Measurements from ENCODE around the gene SMAD2.

Gene SMAD2

DNA sequence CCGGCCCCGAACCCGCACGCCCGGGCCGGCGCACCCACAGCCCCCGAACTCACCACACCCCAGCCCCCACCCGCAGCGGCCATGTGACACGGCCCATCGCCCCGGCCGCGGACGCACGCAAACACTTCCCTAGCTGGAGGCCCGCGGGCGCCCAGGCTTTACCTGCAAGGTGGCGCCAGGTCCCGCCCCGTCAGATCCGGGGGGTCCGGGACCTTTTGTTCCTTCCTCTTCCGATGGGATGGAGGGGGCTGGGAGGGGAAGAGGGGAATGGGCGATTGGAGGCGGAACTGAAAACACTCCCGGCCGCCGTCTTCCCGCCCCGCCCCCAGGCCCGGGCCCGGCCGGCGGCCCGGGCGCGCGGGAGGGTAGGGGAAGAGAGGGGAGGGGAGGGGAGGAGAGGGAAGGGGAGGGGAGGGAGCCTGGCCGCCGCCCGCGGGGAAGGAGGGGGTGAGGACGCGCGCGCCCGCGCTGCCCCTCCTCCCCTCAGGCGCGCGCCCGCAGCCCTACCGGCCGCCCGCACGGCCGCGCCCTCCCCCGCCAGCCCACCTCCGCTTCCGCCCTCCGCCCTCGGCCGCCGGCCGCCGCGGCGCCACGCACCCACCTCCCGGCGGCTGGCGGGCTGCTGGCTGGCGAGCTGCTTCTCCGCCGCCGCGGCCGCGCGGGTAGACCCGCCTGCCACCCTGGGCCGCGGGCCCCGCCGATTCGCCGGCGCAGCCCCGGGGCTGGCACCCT, at the start of gene SMAD2:
SMAD2 (minus strand) TSS at position 461 of the 732 bp plus-strand sequence. CDS start 33,903 bp downstream, outside the sequence.
- TF ChIP-seq GATA3 (IDR thresholded peaks at IDR 0.05; ENCODE audit: low read depth, low read length) (no peak), GATA2 (IDR thresholded peaks at IDR 0.05; ENCODE audit: low read depth, low read length) (no peak)

GRCh38 chr18:47979611-47980200, 49.2 kb upstream of the SMAD2 start:
- TF ChIP-seq GATA2 (IDR thresholded peaks at IDR 0.05; ENCODE audit: low read depth, low read length) (no peak), GATA3 (IDR thresholded peaks at IDR 0.05; ENCODE audit: low read depth, low read length) (no peak)

- TF ChIP-seq GATA2 (IDR thresholded peaks at IDR 0.05; ENCODE audit: low read depth, low read length) (no peak), GATA3 (IDR thresholded peaks at IDR 0.05; ENCODE audit: low read depth, low read length) (no peak)
Measured at GRCh38 chr18:47978603-47979002, 48.1 kb upstream of the SMAD2 start.

GRCh38 chr18:47978141-47978540, 47.7 kb upstream of the SMAD2 start:
- TF ChIP-seq GATA2 (IDR thresholded peaks at IDR 0.05; ENCODE audit: low read depth, low read length): no peak
- no peak for TF ChIP-seq GATA3 (IDR thresholded peaks at IDR 0.05; ENCODE audit: low read depth, low read length)

GRCh38 chr18:47975701-47976100, 45.2 kb upstream of the SMAD2 start:
- TF ChIP-seq GATA2 (IDR thresholded peaks at IDR 0.05; ENCODE audit: low read depth, low read length): no peak
- TF ChIP-seq GATA3 (IDR thresholded peaks at IDR 0.05; ENCODE audit: low read depth, low read length): no peak

GRCh38 chr18:47975105-47975504, 44.6 kb upstream of the SMAD2 start:
- TF ChIP-seq GATA2 (IDR thresholded peaks at IDR 0.05; ENCODE audit: low read depth, low read length): no peak
- TF ChIP-seq GATA3 (IDR thresholded peaks at IDR 0.05; ENCODE audit: low read depth, low read length): no peak

- TF ChIP-seq GATA2 (IDR thresholded peaks at IDR 0.05; ENCODE audit: low read depth, low read length) (no peak), GATA3 (IDR thresholded peaks at IDR 0.05; ENCODE audit: low read depth, low read length) (no peak)
Measured at GRCh38 chr18:47970664-47971531, 40.4 kb upstream of the SMAD2 start.

GRCh38 chr18:47969816-47970215, 39.4 kb upstream of the SMAD2 start:
- no peak for TF ChIP-seq GATA2 (IDR thresholded peaks at IDR 0.05; ENCODE audit: low read depth, low read length)
- no peak for TF ChIP-seq GATA3 (IDR thresholded peaks at IDR 0.05; ENCODE audit: low read depth, low read length)

- TF ChIP-seq GATA2 (IDR thresholded peaks at IDR 0.05; ENCODE audit: low read depth, low read length) (no peak), GATA3 (IDR thresholded peaks at IDR 0.05; ENCODE audit: low read depth, low read length) (no peak)
Measured at GRCh38 chr18:47968721-47969120, 38.3 kb upstream of the SMAD2 start.

- TF ChIP-seq GATA2 (IDR thresholded peaks at IDR 0.05; ENCODE audit: low read depth, low read length) (no peak), GATA3 (IDR thresholded peaks at IDR 0.05; ENCODE audit: low read depth, low read length) (no peak)
Measured at GRCh38 chr18:47968006-47968676, 37.7 kb upstream of the SMAD2 start.

GRCh38 chr18:47964053-47964452, 33.6 kb upstream of the SMAD2 start:
- TF ChIP-seq GATA3 (IDR thresholded peaks at IDR 0.05; ENCODE audit: low read depth, low read length) (no peak), GATA2 (IDR thresholded peaks at IDR 0.05; ENCODE audit: low read depth, low read length) (no peak)

DNA sequence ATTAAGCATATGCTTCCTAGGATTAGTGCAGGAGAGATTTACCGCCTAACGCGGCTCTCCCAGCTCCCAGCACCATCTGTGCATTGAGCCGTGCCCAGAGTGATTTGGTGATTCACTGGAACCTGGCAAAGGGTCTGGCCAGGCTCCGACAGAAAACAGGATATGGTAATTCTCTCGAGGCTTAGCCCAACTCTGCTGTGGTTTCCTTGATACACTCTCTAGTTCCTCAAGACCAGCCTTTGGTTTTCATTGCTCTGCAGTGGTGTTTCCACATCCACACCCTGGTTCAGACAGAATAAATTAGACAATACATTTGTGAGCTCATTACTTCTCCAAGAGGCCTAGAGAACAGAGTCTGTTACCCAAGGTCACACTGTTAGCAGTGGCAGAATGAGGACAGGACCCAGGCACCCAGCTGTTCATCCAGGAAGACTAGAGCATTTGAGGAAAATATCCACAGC, 23.0 kb upstream of the SMAD2 start:
- TF ChIP-seq GATA2 (IDR thresholded peaks at IDR 0.05; ENCODE audit: low read depth, low read length): no peak
- no peak for TF ChIP-seq GATA3 (IDR thresholded peaks at IDR 0.05; ENCODE audit: low read depth, low read length)

DNA sequence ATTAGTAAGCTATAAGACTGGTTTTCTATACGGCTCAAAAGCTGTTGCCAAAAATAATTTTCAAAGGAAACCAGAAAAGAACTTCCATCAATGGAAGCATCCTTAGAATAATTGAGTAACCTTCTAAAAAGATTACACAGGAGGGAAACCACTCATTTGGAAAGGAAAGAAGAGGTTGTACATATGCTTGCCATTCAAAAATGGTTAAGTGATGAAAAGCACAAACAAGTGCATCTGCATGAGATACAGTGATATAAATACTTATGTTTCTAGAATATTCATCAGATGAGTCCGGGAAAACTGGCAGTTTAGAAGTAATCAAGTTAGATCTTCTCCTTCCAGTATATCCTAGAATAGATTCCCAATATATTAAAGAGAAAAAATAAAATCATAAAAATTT, 20.1 kb upstream of the SMAD2 start:
- TF ChIP-seq GATA2 (IDR thresholded peaks at IDR 0.05; ENCODE audit: low read depth, low read length): no peak
- no peak for TF ChIP-seq GATA3 (IDR thresholded peaks at IDR 0.05; ENCODE audit: low read depth, low read length)

DNA sequence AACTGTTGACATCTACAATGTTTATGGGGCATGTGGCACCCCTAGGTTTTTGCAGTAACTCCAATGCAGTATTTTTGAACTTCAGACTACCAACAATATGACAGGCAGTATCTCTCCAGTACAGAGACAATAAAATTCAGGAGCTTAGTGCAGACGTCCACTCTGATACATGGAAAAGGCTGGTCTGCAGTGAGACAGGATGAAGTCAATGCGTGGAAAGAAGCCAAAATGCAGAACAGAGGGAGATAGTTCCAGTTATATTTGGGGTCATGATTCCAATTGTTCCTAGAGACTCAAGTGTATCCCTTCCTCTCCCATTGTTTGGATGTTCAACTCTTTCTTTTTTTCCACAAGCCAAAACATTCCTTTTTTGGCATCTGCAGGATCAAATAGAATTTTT, 18.7 kb upstream of the SMAD2 start:
- TF ChIP-seq GATA3 (IDR thresholded peaks at IDR 0.05; ENCODE audit: low read depth, low read length) (no peak), GATA2 (IDR thresholded peaks at IDR 0.05; ENCODE audit: low read depth, low read length) (no peak)
